GM12892 (cell line): Measurements from ENCODE around the gene RCOR1.

Experiments
- POLR2A ChIP-seq: IDR thresholded peaks from 2 replicates; pipeline ENCODE4 v1.6.1; 2011; ENCODE audit warnings: low read depth, low read length, control low read depth
- POLR2AphosphoS5 ChIP-seq: IDR thresholded peaks from 2 replicates; pipeline ENCODE4 v1.6.1; 2011; ENCODE audit warnings: low read depth, low read length, control low read depth
- TAF1 ChIP-seq: IDR thresholded peaks from 2 replicates; pipeline ENCODE4 v1.6.1; 2011; ENCODE audit warnings: low read depth, mild to moderate bottlenecking, control low read depth, low read length, borderline replicate concordance

GRCh38 chr14:102749393-102750305 is 157.2 kb downstream of the RCOR1 start:
- TF ChIP-seq POLR2A (no peak), POLR2AphosphoS5 (no peak), TAF1 (no peak)
